HG03520 (cell line): ENCODE data around the gene CDH4.

Experiments
- ATAC-seq: cut with Tn5 transposase; IDR thresholded peaks from one replicate; pipeline ENCODE4 v1.9.1; 2021; ENCODE audit warnings: mild to moderate bottlenecking, moderate library complexity; ENCODE audit not compliant: unreplicated experiment

Gene CDH4

GRCh38 chr20:61819921-61820825 is 568.1 kb downstream of the CDH4 start:
- no peak for ATAC-seq

GRCh38 chr20:61821735-61822134 is 569.7 kb downstream of the CDH4 start:
- no peak for ATAC-seq

GRCh38 chr20:61822396-61822795 is 570.3 kb downstream of the CDH4 start:
- ATAC-seq = no peak

GRCh38 chr20:61823242-61823641 is 571.2 kb downstream of the CDH4 start:
- no peak for ATAC-seq

- ATAC-seq = no peak
These were observed 576.8 kb downstream of the CDH4 start for GRCh38 chr20:61828891-61829290.

GRCh38 chr20:61829526-61829925 is 577.5 kb downstream of the CDH4 start:
- no peak for ATAC-seq

GRCh38 chr20:61830241-61830930 is 578.3 kb downstream of the CDH4 start:
- no peak for ATAC-seq

- no peak for ATAC-seq
These were observed 578.9 kb downstream of the CDH4 start for GRCh38 chr20:61830991-61831390.

- ATAC-seq = no peak
These were observed 580.1 kb downstream of the CDH4 start for GRCh38 chr20:61832181-61832580.

GRCh38 chr20:61833807-61834610 is 581.9 kb downstream of the CDH4 start:
- ATAC-seq = no peak

GRCh38 chr20:61835301-61835700 is 583.2 kb downstream of the CDH4 start:
- ATAC-seq = no peak

GRCh38 chr20:61835791-61836350 is 583.8 kb downstream of the CDH4 start:
- no peak for ATAC-seq

GRCh38 chr20:61837200-61837599 is 585.1 kb downstream of the CDH4 start:
- no peak for ATAC-seq

- ATAC-seq = no peak
These were observed 587.3 kb downstream of the CDH4 start for GRCh38 chr20:61839223-61839911.

- ATAC-seq = no peak
These were observed 588.1 kb downstream of the CDH4 start for GRCh38 chr20:61839912-61840778.

- ATAC-seq = no peak
These were observed 588.9 kb downstream of the CDH4 start for GRCh38 chr20:61840779-61841455.

GRCh38 chr20:61841551-61841950 is 589.5 kb downstream of the CDH4 start:
- no peak for ATAC-seq

- no peak for ATAC-seq
These were observed 589.9 kb downstream of the CDH4 start for GRCh38 chr20:61841966-61842365.

GRCh38 chr20:61844621-61845020 is 592.6 kb downstream of the CDH4 start:
- ATAC-seq = no peak
